SK-N-SH treated with all-trans-retinoic acid at 6 μM for 48 hours (cell line): ENCODE measurements around the gene P2RX4.
"Not testable (repeated sequence)": the region's sequence is repeated elsewhere in the genome, so short reads cannot be mapped to it uniquely, and the experiment has no call there.

ENCODE experiments used
- ATAC-seq: fragments of 200-7000 bp; cut with Tn5 transposase; 3 replicates; pipeline ENCODE4 v1.9.1; 2020; ENCODE audit warnings: mild to moderate bottlenecking, moderate library complexity
- ARNTL ChIP-seq: fragments of 450-650 bp; formaldehyde crosslinking; IDR thresholded peaks from 2 replicates; pipeline ENCODE4 v1.5.0; 2020; ENCODE audit warnings: low read depth, mild to moderate bottlenecking, moderate library complexity, borderline replicate concordance
- CSDC2 ChIP-seq: fragments of 250-450 bp; sonication (Bioruptor Pico); IDR thresholded peaks from 2 replicates; pipeline ENCODE4 v1.5.0; 2020; ENCODE audit warnings: mild to moderate bottlenecking, moderate library complexity
- ESRRG ChIP-seq: fragments of 250-450 bp; sonication (Bioruptor Pico); IDR thresholded peaks from 2 replicates; pipeline ENCODE4 v1.6.1; 2021; ENCODE audit warnings: mild to moderate bottlenecking
- GLIS3 ChIP-seq: fragments of 250-450 bp; sonication (Bioruptor Pico); IDR thresholded peaks from 2 replicates; pipeline ENCODE4 v1.5.0; 2020; ENCODE audit warnings: mild to moderate bottlenecking, moderate library complexity
- ISL1 ChIP-seq: fragments of 250-450 bp; sonication (Bioruptor Pico); IDR thresholded peaks from 2 replicates; pipeline ENCODE4 v2.1.2; 2022; ENCODE audit warnings: mild to moderate bottlenecking, moderate library complexity
- PPARA ChIP-seq: fragments of 250-450 bp; sonication (Bioruptor Pico); IDR thresholded peaks from 2 replicates; pipeline ENCODE4 v1.5.0; 2020; ENCODE audit warnings: mild to moderate bottlenecking, borderline replicate concordance
- TCF4 ChIP-seq: fragments of 250-450 bp; sonication (Bioruptor Pico); IDR thresholded peaks from 2 replicates; pipeline ENCODE4 v1.8.0; 2021; ENCODE audit warnings: mild to moderate bottlenecking, moderate library complexity, borderline replicate concordance
- TOX ChIP-seq: fragments of 250-450 bp; sonication (Bioruptor Pico); IDR thresholded peaks from 2 replicates; pipeline ENCODE4 v1.8.0; 2021; ENCODE audit warnings: mild to moderate bottlenecking, moderate library complexity, borderline replicate concordance
- ZC3H10 ChIP-seq: fragments of 250-450 bp; sonication (Bioruptor Pico); IDR thresholded peaks from 2 replicates; pipeline ENCODE4 v1.5.1; 2021; ENCODE audit warnings: mild to moderate bottlenecking, moderate library complexity
- ZFP30 ChIP-seq: fragments of 450-650 bp; formaldehyde crosslinking; IDR thresholded peaks from 2 replicates; pipeline ENCODE4 v1.5.0; 2022; ENCODE audit warnings: mild to moderate bottlenecking, moderate library complexity
- ZNF565 ChIP-seq: fragments of 450-650 bp; formaldehyde crosslinking; conservative IDR thresholded peaks from 2 replicates; pipeline ENCODE4 v1.5.0; 2020; ENCODE audit warnings: low read depth, mild to moderate bottlenecking, moderate library complexity
- ZNF8 ChIP-seq: fragments of 450-650 bp; formaldehyde crosslinking; IDR thresholded peaks from 2 replicates; pipeline ENCODE4 v1.5.0; 2020; ENCODE audit warnings: mild to moderate bottlenecking, moderate library complexity
- TF ChIP-seq, protein P1 (sequence below): fragments of 250-450 bp; sonication (Bioruptor Pico); IDR thresholded peaks from 2 replicates; pipeline ENCODE4 v1.5.0; 2020; ENCODE audit warnings: mild to moderate bottlenecking, moderate library complexity
- TF ChIP-seq, protein P2 (sequence below): fragments of 250-450 bp; sonication (Bioruptor Pico); IDR thresholded peaks from 2 replicates; pipeline ENCODE4 v1.8.0; 2020; ENCODE audit warnings: mild to moderate bottlenecking, moderate library complexity, borderline replicate concordance
- TF ChIP-seq, protein P3 (sequence below): fragments of 250-450 bp; sonication (Bioruptor Pico); IDR thresholded peaks from 2 replicates; pipeline ENCODE4 v1.5.1; 2020; ENCODE audit warnings: low read depth, mild to moderate bottlenecking, moderate library complexity

P2RX4 gene

DNA sequence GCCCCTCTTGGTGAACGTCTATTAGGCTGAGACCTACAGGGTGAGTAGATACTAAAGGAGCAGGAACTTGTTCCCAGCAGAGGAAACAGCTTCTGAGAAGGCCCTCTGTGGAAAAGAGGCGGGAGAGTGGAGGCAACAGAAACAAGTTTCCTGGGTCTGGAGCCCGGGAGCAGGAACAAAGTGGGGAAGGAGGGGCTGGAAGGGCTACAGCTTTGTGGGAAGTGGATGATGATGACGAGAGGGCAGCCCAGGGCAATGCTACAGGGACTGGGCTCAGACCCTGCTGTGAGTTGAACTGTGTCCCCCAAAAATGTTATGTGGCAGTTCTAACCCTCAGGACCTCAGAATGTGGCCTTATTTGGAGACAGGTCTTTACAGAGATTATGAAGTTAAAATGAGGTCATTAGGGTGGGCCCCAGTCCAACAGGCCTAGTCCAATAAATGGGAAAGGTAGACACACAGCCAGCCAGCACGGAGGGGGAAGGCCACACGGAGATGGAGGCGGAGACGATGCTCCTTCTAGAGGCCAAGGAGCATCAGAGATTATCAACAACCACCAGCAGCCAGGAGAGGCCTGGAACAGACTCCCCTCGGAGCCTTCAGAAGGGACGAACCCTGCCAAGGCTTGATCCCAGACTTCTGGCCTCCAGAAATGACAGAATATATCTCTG, 72.3 kb downstream of the P2RX4 start:
- TF ChIP-seq ZFP30 (CRISPR knock-in tag) (no peak), ARNTL (no peak), CSDC2 (CRISPR knock-in tag) (no peak), PPARA (CRISPR knock-in tag) (no peak), ZNF8 (no peak), GLIS3 (CRISPR knock-in tag) (no peak), ESRRG (no peak), ISL1 (CRISPR knock-in tag) (no peak), TOX (CRISPR knock-in tag) (no peak), ZNF565 (CRISPR knock-in tag) (no peak), TCF4 (no peak)
- TF ChIP-seq, protein P1, sequence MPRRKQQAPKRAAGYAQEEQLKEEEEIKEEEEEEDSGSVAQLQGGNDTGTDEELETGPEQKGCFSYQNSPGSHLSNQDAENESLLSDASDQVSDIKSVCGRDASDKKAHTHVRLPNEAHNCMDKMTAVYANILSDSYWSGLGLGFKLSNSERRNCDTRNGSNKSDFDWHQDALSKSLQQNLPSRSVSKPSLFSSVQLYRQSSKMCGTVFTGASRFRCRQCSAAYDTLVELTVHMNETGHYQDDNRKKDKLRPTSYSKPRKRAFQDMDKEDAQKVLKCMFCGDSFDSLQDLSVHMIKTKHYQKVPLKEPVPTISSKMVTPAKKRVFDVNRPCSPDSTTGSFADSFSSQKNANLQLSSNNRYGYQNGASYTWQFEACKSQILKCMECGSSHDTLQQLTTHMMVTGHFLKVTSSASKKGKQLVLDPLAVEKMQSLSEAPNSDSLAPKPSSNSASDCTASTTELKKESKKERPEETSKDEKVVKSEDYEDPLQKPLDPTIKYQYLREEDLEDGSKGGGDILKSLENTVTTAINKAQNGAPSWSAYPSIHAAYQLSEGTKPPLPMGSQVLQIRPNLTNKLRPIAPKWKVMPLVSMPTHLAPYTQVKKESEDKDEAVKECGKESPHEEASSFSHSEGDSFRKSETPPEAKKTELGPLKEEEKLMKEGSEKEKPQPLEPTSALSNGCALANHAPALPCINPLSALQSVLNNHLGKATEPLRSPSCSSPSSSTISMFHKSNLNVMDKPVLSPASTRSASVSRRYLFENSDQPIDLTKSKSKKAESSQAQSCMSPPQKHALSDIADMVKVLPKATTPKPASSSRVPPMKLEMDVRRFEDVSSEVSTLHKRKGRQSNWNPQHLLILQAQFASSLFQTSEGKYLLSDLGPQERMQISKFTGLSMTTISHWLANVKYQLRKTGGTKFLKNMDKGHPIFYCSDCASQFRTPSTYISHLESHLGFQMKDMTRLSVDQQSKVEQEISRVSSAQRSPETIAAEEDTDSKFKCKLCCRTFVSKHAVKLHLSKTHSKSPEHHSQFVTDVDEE = no peak
- TF ChIP-seq, protein P2, sequence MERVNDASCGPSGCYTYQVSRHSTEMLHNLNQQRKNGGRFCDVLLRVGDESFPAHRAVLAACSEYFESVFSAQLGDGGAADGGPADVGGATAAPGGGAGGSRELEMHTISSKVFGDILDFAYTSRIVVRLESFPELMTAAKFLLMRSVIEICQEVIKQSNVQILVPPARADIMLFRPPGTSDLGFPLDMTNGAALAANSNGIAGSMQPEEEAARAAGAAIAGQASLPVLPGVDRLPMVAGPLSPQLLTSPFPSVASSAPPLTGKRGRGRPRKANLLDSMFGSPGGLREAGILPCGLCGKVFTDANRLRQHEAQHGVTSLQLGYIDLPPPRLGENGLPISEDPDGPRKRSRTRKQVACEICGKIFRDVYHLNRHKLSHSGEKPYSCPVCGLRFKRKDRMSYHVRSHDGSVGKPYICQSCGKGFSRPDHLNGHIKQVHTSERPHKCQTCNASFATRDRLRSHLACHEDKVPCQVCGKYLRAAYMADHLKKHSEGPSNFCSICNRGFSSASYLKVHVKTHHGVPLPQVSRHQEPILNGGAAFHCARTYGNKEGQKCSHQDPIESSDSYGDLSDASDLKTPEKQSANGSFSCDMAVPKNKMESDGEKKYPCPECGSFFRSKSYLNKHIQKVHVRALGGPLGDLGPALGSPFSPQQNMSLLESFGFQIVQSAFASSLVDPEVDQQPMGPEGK (CRISPR knock-in tag) = no peak
- TF ChIP-seq, protein P3, sequence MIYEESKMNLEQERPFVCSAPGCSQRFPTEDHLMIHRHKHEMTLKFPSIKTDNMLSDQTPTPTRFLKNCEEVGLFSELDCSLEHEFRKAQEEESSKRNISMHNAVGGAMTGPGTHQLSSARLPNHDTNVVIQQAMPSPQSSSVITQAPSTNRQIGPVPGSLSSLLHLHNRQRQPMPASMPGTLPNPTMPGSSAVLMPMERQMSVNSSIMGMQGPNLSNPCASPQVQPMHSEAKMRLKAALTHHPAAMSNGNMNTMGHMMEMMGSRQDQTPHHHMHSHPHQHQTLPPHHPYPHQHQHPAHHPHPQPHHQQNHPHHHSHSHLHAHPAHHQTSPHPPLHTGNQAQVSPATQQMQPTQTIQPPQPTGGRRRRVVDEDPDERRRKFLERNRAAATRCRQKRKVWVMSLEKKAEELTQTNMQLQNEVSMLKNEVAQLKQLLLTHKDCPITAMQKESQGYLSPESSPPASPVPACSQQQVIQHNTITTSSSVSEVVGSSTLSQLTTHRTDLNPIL = no peak
- no peak for ATAC-seq

DNA sequence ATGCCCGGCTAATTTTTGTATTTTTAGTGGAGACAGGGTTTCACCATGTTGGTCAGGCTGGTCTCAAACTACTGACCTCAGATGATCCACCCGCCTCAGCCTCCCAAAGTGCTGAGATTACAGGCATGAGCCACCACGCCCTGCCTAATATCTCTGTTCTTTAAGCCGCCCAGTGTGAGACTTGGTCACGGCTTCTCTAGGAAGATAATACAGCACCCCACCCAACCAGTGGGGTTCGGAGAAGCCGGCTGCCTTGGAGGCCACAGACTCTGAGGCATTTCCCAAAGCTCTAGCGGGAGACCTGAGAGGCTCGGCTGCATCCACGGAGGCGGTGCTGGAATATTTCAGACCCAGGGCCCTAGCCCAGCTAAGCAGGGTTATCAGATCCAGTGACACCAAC, 73.0 kb downstream of the P2RX4 start:
- not testable (repeated sequence) for ATAC-seq

DNA sequence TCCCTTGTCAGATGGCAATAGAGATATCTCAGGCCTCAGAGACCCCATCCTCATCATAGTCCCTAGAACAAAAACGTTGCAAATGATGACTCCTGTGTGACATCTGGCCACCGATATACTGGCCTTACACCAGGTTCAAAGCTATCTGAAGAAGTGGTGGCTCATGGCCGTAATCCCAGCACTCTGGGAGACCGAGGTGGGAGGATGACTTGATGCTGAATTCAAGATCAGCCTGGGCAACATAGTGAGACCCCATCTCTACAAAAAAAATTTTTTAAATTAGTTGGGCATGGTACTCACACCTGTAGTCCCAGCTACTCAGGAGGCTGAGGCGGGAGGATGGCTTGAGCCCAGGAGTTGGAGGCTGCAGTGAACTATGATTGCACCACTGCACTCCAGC, 73.5 kb downstream of the P2RX4 start:
- TF ChIP-seq CSDC2 (CRISPR knock-in tag) (no peak), ZFP30 (CRISPR knock-in tag) (no peak), ZC3H10 (CRISPR knock-in tag) (no peak), ARNTL (no peak), ESRRG (no peak), ZNF565 (CRISPR knock-in tag) (no peak)
- TF ChIP-seq, all 23 proteins: peak for 0
- no peak for ATAC-seq
